ENCODE data around the gene SHC3.

DNA sequence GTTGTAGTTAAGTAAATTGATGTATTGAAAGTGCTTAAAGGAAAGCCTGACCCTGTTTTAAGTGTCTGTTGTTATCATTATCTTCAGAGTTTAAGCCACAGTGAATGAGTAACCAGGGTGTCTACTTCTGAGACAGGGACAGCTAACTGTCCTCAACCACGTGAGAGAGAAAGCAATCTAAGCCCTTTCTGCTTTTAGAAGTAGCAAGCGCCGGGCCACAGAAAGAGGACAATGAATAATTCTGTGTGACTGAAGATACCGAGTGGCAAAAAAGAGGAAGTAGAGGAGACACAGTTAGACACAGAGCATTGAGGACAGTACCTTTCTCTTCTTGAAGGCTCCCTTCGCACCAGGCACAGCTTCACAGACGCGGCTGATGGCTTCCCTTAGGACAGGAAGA lies 101.1 kb downstream of the SHC3 start:
- no peak for TF ChIP-seq EP300 (IDR thresholded peaks at IDR 0.05; ENCODE audit: borderline replicate concordance)
- TF ChIP-seq TCF12 (IDR thresholded peaks at IDR 0.05; ENCODE audit: low read depth): no peak
- TF ChIP-seq, protein P1, sequence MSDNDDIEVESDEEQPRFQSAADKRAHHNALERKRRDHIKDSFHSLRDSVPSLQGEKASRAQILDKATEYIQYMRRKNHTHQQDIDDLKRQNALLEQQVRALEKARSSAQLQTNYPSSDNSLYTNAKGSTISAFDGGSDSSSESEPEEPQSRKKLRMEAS (IDR thresholded peaks at IDR 0.05): no peak
- TF ChIP-seq CEBPB (IDR thresholded peaks at IDR 0.05): no peak
- TF ChIP-seq RAD21 (IDR thresholded peaks at IDR 0.05; ENCODE audit: low read depth): no peak
- no peak for TF ChIP-seq EGR1 (IDR thresholded peaks at IDR 0.05)
- TF ChIP-seq YY1 (IDR thresholded peaks at IDR 0.05; ENCODE audit: low read depth): no peak
- no peak for TF ChIP-seq TAF1 (IDR thresholded peaks at IDR 0.05; ENCODE audit: low read depth)
- TF ChIP-seq, protein P2, sequence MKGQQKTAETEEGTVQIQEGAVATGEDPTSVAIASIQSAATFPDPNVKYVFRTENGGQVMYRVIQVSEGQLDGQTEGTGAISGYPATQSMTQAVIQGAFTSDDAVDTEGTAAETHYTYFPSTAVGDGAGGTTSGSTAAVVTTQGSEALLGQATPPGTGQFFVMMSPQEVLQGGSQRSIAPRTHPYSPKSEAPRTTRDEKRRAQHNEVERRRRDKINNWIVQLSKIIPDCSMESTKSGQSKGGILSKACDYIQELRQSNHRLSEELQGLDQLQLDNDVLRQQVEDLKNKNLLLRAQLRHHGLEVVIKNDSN (IDR thresholded peaks at IDR 0.05): no peak

Measured in Ishikawa (cell line).